ENCODE results near the gene KLHL7.

GRCh38 chr7:23075571-23075970, 30.0 kb upstream of the KLHL7 start:
- TF ChIP-seq SP1 (IDR thresholded peaks at IDR 0.05) = no peak
- TF ChIP-seq CTCF (IDR thresholded peaks at IDR 0.05; ENCODE audit: low read depth, low read length, missing input control) = no peak
- TF ChIP-seq MAX (IDR thresholded peaks at IDR 0.05) = no peak
- no peak for TF ChIP-seq GABPA (IDR thresholded peaks at IDR 0.05 in 1 of 2, conservative IDR thresholded peaks at IDR 0.05 in 1 of 2)
- no peak for TF ChIP-seq NR2F2 (IDR thresholded peaks at IDR 0.05)
- TF ChIP-seq YY1 (IDR thresholded peaks at IDR 0.05) = no peak
- no peak for TF ChIP-seq EGR1 (IDR thresholded peaks at IDR 0.05; ENCODE audit: low read depth in 2 of 2)
- TF ChIP-seq RAD21 (IDR thresholded peaks at IDR 0.05) = no peak
- TF ChIP-seq JUND (IDR thresholded peaks at IDR 0.05) = no peak
